SW480 (cell line): Measurements from ENCODE around the gene GTF3A.
"Not testable (repeated sequence)": the region's sequence is repeated elsewhere in the genome, so short reads cannot be mapped to it uniquely, and the experiment has no call there.

Experiments
- DNase-seq: peaks from one replicate; pipeline ENCODE4 v3.0.0-alpha.2; 2016; ENCODE audit warnings: low spot score

GTF3A gene

GRCh38 chr13:27424246-27425157, at the start of gene GTF3A:
Gene GTF3A, plus strand, starts transcription at chr13:27424619.
- peak; percentile 82 for DNase-seq

- DNase-seq: peak; percentile 87
Measured at GRCh38 chr13:27374650-27375049, 49.8 kb upstream of the GTF3A start.

GRCh38 chr13:27375686-27376326, 48.6 kb upstream of the GTF3A start:
- DNase-seq: peak; percentile 50

GRCh38 chr13:27379126-27379525, 45.3 kb upstream of the GTF3A start:
- DNase-seq: no peak

- DNase-seq: peak; percentile 85
Measured at GRCh38 chr13:27379694-27380641, 44.5 kb upstream of the GTF3A start.

- no peak for DNase-seq
Measured at GRCh38 chr13:27381601-27382000, 42.8 kb upstream of the GTF3A start.

- peak; percentile 42 for DNase-seq
Measured at GRCh38 chr13:27383104-27383921, 41.1 kb upstream of the GTF3A start.

- DNase-seq: no peak
Measured at GRCh38 chr13:27384285-27384684, 40.1 kb upstream of the GTF3A start.

GRCh38 chr13:27388241-27388640, 36.2 kb upstream of the GTF3A start:
- no peak for DNase-seq

- no peak for DNase-seq
Measured at GRCh38 chr13:27389891-27390290, 34.5 kb upstream of the GTF3A start.

GRCh38 chr13:27391471-27391870, 32.9 kb upstream of the GTF3A start:
- no peak for DNase-seq

- DNase-seq: no peak
Measured at GRCh38 chr13:27393101-27393500, 31.3 kb upstream of the GTF3A start.

- DNase-seq: no peak
Measured at GRCh38 chr13:27395007-27395510, 29.4 kb upstream of the GTF3A start.

GRCh38 chr13:27396252-27396846, 28.1 kb upstream of the GTF3A start:
- peak; percentile 94 for DNase-seq

- DNase-seq: no peak
Measured at GRCh38 chr13:27398360-27398759, 26.1 kb upstream of the GTF3A start.

- DNase-seq: not testable (repeated sequence)
Measured at GRCh38 chr13:27400405-27400804, 24.0 kb upstream of the GTF3A start.

- DNase-seq: no peak
Measured at GRCh38 chr13:27401210-27401609, 23.2 kb upstream of the GTF3A start.

- DNase-seq: peak; percentile 61
Measured at GRCh38 chr13:27403203-27403678, 21.2 kb upstream of the GTF3A start.

- no peak for DNase-seq
Measured at GRCh38 chr13:27403727-27404385, 20.6 kb upstream of the GTF3A start.

- DNase-seq: peak; percentile 11
Measured at GRCh38 chr13:27404680-27405079, 19.7 kb upstream of the GTF3A start.
